Erythroblast (primary cell): Measurements from ENCODE around the gene FMOD.

ENCODE experiments used
- GATA1 ChIP-seq: IDR thresholded peaks from 2 replicates; pipeline ENCODE4 v1.6.1; 2011; ENCODE audit warnings: low read depth, mild to moderate bottlenecking, control low read depth, low read length, moderate library complexity
- POLR2A ChIP-seq: IDR thresholded peaks from 2 replicates; pipeline ENCODE4 v1.6.1; 2011; ENCODE audit warnings: mild to moderate bottlenecking, low read length

- TF ChIP-seq GATA1 (no peak), POLR2A (peak; percentile 25)
These were observed 34.3 kb downstream of the FMOD start for GRCh38 chr1:203316626-203317093.
